A673 (cell line): ENCODE measurements around the gene SARS2.

Source experiments
- CTCF ChIP-seq: fragments of 300-800, 200-600 bp; sonication (generic); conservative IDR thresholded peaks from 2 replicates; pipeline ENCODE4 v1.5.1; 2017; ENCODE audit warnings: low read depth, mild to moderate bottlenecking, antibody characterized with exemption, low read length, moderate library complexity, mixed read lengths
- EZH2 ChIP-seq: fragments of 200-600 bp; sonication (generic); IDR thresholded peaks from 2 replicates; pipeline ENCODE4 v1.6.1; 2017; ENCODE audit warnings: borderline replicate concordance, low read depth, mild to moderate bottlenecking, mixed read lengths, antibody characterized with exemption, low read length; ENCODE audit not compliant: poor library complexity, severe bottlenecking

DNA sequence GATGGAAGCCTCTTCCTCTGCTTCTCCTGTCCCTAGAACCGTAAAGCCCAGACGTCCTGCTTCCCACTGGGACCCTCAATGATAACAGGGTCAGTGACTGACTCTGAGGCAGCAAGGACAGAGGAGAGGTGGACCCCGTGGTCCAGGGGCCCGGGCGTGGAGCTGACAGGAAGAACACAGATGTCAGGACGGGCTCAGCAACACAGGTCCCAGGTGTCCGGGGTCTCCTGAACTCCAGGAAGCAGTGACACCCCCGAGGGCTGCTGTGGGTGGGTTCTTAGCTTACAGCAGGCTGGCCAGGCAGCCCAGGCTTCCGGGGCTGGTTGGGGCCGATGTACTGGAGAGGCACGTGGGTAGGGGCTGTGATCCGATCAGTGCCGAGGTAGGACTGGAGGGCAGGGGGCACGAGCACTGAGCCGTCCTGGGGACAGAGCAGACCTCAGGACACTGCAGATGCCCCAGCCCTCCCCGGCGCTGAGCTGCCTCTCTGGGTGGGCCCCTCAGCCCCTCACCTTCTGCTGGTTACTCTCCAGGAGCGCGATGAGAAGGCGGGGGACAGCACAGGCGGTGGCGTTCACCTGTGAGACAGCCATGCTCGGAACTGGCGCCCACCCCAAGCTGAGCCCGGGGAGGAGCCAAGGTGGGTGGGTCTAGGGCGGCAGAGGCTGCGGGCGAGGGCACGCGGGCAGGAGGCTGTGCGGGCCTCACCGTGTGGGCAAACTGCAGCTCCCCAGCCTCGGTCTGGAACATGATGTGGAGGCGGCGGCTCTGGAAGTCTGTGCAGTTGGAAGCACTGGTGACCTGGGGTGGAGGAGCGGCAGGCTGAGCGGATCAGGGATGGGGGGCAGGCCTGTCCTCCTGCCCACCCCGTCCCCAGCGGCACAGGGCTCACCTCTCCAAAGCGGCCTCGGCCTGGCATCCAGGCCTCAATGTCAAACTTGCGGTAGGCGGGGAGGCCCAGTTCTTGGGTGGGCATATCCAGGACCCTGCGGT lies 14.9 kb downstream of the SARS2 start:
- TF ChIP-seq CTCF, result no peak
- no peak for TF ChIP-seq EZH2
